DMS 273 (cell line): Measurements from ENCODE around the gene DDX10.
"Not testable (repeated sequence)": the region's sequence is repeated elsewhere in the genome, so short reads cannot be mapped to it uniquely, and the experiment has no call there.

Experiments
- DNase-seq: peaks from one replicate; lab custom pipeline; 2025; ENCODE audit not compliant: unreplicated experiment; lab: John Stamatoyannopoulos, UW

The DDX10 gene

GRCh38 chr11:108664730-108665525, at the start of gene DDX10:
Gene DDX10 (plus strand): TSS chr11:108665069. CDS start chr11:108665154, 85 bp downstream.
- peak; percentile 97 for DNase-seq

GRCh38 chr11:108616549-108616948, 48.3 kb upstream of the DDX10 start:
- DNase-seq, result no peak

- no peak for DNase-seq
Observed at GRCh38 chr11:108617055-108617454, 47.8 kb upstream of the DDX10 start.

GRCh38 chr11:108618529-108618928, 46.3 kb upstream of the DDX10 start:
- DNase-seq, result no peak

GRCh38 chr11:108620958-108621772, 43.7 kb upstream of the DDX10 start:
- no peak for DNase-seq

GRCh38 chr11:108622341-108622740, 42.5 kb upstream of the DDX10 start:
- DNase-seq, result no peak

- no peak for DNase-seq
Observed at GRCh38 chr11:108624196-108624925, 40.5 kb upstream of the DDX10 start.

GRCh38 chr11:108628326-108628725, 36.5 kb upstream of the DDX10 start:
- DNase-seq, result no peak

- DNase-seq, result no peak
Observed at GRCh38 chr11:108628812-108629211, 36.1 kb upstream of the DDX10 start.

GRCh38 chr11:108629274-108629673, 35.6 kb upstream of the DDX10 start:
- DNase-seq, result no peak

- DNase-seq, result no peak
Observed at GRCh38 chr11:108632041-108632704, 32.7 kb upstream of the DDX10 start.

GRCh38 chr11:108635106-108635505, 29.8 kb upstream of the DDX10 start:
- no peak for DNase-seq

GRCh38 chr11:108636222-108636621, 28.6 kb upstream of the DDX10 start:
- no peak for DNase-seq

- DNase-seq, result no peak
Observed at GRCh38 chr11:108639146-108639545, 25.7 kb upstream of the DDX10 start.

GRCh38 chr11:108641752-108642151, 23.1 kb upstream of the DDX10 start:
- not testable (repeated sequence) for DNase-seq

- no peak for DNase-seq
Observed at GRCh38 chr11:108643974-108644373, 20.9 kb upstream of the DDX10 start.

GRCh38 chr11:108645970-108646369, 18.9 kb upstream of the DDX10 start:
- no peak for DNase-seq

GRCh38 chr11:108647387-108647700, 17.5 kb upstream of the DDX10 start:
- DNase-seq, result no peak

- DNase-seq, result peak; percentile 74
Observed at GRCh38 chr11:108647701-108648527, 17.0 kb upstream of the DDX10 start.

GRCh38 chr11:108648528-108648885, 16.4 kb upstream of the DDX10 start:
- no peak for DNase-seq
